GM23338 (cell line): ENCODE results near the gene GNG7.

Experiments used
- CREB1 ChIP-seq: fragments of 250-450 bp; sonication (Bioruptor Pico); IDR thresholded peaks from 2 replicates; pipeline ENCODE4 v1.5.0; 2020; ENCODE audit warnings: low read depth, mild to moderate bottlenecking, moderate library complexity
- EZH2 ChIP-seq: fragments of 200-600 bp; sonication (generic); IDR thresholded peaks from one replicate; pipeline ENCODE4 v1.8.0; 2017; ENCODE audit warnings: antibody characterized with exemption, mild to moderate bottlenecking, low read depth; ENCODE audit not compliant: unreplicated experiment
- EZH2phosphoT487 ChIP-seq: fragments of 200-600 bp; sonication (generic); IDR thresholded peaks from one replicate; pipeline ENCODE4 v1.8.1; 2018; ENCODE audit warnings: antibody characterized with exemption; ENCODE audit not compliant: unreplicated experiment
- JUNB ChIP-seq: IDR thresholded peaks from one replicate; pipeline ENCODE4 v1.6.1; 2016; ENCODE audit warnings: antibody characterized with exemption; ENCODE audit not compliant: unreplicated experiment
- NANOG ChIP-seq: IDR thresholded peaks from 2 replicates; pipeline ENCODE4 v1.6.1; 2016; ENCODE audit warnings: antibody characterized with exemption, borderline replicate concordance
- POLR2AphosphoS5 ChIP-seq: IDR thresholded peaks from 2 replicates; pipeline ENCODE4 v1.6.1; 2016; ENCODE audit warnings: antibody characterized with exemption, low read depth
- ZNF331 ChIP-seq: fragments of 250-450 bp; sonication (Bioruptor Pico); IDR thresholded peaks from 2 replicates; pipeline ENCODE4 v1.5.0; 2020; ENCODE audit warnings: low read depth, mild to moderate bottlenecking, moderate library complexity
- TF ChIP-seq, protein P1 (sequence below), 2 experiments: fragments of 200-600 bp in 1 of 2; sonication (generic) in 1 of 2; conservative IDR thresholded peaks; 2 replicates each; pipeline versions ENCODE4 v1.5.1 to v1.6.1; 2016 to 2017; ENCODE audit warnings: antibody characterized with exemption in 2 of 2, low read depth in 2 of 2, mild to moderate bottlenecking in 2 of 2, moderate library complexity in 1 of 2
- TF ChIP-seq, protein P2 (sequence below): IDR thresholded peaks from one replicate; pipeline ENCODE4 v1.6.1; 2018; ENCODE audit warnings: antibody characterized with exemption; ENCODE audit not compliant: unreplicated experiment
- TF ChIP-seq, protein P3 (sequence below): IDR thresholded peaks from 2 replicates; pipeline ENCODE4 v1.6.1; 2016; ENCODE audit warnings: antibody characterized with exemption

DNA sequence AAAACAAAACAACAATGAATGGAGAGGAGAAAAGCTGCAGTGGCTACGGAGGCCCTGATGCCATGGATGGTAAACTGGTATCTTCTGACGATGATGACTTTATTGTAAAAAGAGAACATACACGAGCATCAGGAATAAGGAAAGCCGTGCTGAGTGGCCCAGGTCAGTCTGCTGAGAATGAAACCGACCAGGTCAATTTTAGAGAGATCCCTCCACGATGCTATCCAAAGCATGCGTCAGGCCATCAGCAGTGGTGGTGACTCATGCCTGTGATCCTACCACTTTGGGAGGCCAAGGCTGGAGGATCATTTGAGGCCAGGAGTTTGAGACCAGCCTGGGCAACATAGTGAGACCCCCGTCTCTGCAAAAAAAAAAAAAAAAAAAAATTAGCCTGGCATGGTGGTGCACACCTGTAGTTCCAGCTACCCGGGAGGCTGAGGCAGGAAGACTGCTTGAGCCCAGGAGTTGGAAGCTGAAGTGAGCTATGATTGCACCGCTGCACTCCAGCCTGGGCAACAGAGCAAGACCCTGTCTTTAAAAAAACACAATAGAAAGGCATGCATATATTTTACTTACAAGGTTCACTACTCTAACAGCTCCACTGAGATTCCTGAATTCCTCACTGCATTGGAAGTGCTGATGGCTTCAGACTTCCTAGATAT lies 164.3 kb downstream of the GNG7 start:
- TF ChIP-seq, protein P1, sequence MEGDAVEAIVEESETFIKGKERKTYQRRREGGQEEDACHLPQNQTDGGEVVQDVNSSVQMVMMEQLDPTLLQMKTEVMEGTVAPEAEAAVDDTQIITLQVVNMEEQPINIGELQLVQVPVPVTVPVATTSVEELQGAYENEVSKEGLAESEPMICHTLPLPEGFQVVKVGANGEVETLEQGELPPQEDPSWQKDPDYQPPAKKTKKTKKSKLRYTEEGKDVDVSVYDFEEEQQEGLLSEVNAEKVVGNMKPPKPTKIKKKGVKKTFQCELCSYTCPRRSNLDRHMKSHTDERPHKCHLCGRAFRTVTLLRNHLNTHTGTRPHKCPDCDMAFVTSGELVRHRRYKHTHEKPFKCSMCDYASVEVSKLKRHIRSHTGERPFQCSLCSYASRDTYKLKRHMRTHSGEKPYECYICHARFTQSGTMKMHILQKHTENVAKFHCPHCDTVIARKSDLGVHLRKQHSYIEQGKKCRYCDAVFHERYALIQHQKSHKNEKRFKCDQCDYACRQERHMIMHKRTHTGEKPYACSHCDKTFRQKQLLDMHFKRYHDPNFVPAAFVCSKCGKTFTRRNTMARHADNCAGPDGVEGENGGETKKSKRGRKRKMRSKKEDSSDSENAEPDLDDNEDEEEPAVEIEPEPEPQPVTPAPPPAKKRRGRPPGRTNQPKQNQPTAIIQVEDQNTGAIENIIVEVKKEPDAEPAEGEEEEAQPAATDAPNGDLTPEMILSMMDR (conservative IDR thresholded peaks at IDR 0.05; ENCODE audit: low read depth in 2 of 2): no peak
- TF ChIP-seq CREB1 (CRISPR knock-in tag): no peak
- no peak for TF ChIP-seq EZH2
- no peak for TF ChIP-seq EZH2phosphoT487
- TF ChIP-seq POLR2AphosphoS5: no peak
- TF ChIP-seq, protein P2, sequence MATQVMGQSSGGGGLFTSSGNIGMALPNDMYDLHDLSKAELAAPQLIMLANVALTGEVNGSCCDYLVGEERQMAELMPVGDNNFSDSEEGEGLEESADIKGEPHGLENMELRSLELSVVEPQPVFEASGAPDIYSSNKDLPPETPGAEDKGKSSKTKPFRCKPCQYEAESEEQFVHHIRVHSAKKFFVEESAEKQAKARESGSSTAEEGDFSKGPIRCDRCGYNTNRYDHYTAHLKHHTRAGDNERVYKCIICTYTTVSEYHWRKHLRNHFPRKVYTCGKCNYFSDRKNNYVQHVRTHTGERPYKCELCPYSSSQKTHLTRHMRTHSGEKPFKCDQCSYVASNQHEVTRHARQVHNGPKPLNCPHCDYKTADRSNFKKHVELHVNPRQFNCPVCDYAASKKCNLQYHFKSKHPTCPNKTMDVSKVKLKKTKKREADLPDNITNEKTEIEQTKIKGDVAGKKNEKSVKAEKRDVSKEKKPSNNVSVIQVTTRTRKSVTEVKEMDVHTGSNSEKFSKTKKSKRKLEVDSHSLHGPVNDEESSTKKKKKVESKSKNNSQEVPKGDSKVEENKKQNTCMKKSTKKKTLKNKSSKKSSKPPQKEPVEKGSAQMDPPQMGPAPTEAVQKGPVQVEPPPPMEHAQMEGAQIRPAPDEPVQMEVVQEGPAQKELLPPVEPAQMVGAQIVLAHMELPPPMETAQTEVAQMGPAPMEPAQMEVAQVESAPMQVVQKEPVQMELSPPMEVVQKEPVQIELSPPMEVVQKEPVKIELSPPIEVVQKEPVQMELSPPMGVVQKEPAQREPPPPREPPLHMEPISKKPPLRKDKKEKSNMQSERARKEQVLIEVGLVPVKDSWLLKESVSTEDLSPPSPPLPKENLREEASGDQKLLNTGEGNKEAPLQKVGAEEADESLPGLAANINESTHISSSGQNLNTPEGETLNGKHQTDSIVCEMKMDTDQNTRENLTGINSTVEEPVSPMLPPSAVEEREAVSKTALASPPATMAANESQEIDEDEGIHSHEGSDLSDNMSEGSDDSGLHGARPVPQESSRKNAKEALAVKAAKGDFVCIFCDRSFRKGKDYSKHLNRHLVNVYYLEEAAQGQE: no peak
- TF ChIP-seq JUNB: no peak
- TF ChIP-seq, protein P3, sequence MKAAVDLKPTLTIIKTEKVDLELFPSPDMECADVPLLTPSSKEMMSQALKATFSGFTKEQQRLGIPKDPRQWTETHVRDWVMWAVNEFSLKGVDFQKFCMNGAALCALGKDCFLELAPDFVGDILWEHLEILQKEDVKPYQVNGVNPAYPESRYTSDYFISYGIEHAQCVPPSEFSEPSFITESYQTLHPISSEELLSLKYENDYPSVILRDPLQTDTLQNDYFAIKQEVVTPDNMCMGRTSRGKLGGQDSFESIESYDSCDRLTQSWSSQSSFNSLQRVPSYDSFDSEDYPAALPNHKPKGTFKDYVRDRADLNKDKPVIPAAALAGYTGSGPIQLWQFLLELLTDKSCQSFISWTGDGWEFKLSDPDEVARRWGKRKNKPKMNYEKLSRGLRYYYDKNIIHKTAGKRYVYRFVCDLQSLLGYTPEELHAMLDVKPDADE: no peak
- no peak for TF ChIP-seq NANOG
- no peak for TF ChIP-seq ZNF331
